NT2/D1 (cell line): ENCODE data around the gene SLFN5.

Experiments used
- SUZ12 ChIP-seq: IDR thresholded peaks from 2 replicates; pipeline ENCODE4 v1.6.1; 2011; ENCODE audit not compliant: insufficient read length, insufficient read depth; ENCODE audit errors: extremely low read depth
- YY1 ChIP-seq: IDR thresholded peaks from 2 replicates; pipeline ENCODE4 v1.6.1; 2011; ENCODE audit not compliant: insufficient read length, insufficient read depth
- ZNF274 ChIP-seq: IDR thresholded peaks from 2 replicates; pipeline ENCODE4 v1.6.1; 2011; ENCODE audit warnings: mild to moderate bottlenecking, low read depth, low read length

DNA sequence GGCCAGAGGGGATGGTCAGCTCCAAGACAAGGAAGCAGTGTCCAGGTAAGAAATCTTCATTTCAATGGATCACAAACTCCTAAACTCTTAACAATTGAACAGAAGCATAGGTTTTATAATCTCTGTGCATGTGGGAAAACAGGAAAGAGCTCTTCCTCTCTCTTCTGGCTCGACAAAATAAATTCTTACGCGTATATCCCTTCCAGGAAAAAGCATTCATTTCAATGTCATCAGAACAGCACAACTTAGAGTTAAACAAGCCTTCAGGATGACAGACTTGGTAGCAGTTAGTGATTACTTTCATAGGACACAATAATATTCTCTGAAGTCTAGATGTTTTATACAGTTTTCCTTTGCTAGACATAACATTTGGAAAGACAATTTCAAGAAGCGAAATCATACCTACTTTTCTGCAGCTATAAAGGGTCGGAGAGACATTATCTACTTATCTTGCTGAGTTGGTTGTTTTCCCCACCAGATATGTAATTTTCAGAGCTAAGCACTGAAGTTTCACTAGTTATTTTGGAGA, 29.4 kb upstream of the SLFN5 start:
- no peak for TF ChIP-seq ZNF274
- no peak for TF ChIP-seq SUZ12
- TF ChIP-seq YY1: no peak
